ENCODE measurements around the gene ZNF433. TPM values are rescaled to one million over a fixed set of nuclear protein-coding genes. Genes with fewer than 3 reads are reported as not detected.

Gene ZNF433
- 2.3 and 3.8 TPM in 2 replicates for total RNA-seq

DNA sequence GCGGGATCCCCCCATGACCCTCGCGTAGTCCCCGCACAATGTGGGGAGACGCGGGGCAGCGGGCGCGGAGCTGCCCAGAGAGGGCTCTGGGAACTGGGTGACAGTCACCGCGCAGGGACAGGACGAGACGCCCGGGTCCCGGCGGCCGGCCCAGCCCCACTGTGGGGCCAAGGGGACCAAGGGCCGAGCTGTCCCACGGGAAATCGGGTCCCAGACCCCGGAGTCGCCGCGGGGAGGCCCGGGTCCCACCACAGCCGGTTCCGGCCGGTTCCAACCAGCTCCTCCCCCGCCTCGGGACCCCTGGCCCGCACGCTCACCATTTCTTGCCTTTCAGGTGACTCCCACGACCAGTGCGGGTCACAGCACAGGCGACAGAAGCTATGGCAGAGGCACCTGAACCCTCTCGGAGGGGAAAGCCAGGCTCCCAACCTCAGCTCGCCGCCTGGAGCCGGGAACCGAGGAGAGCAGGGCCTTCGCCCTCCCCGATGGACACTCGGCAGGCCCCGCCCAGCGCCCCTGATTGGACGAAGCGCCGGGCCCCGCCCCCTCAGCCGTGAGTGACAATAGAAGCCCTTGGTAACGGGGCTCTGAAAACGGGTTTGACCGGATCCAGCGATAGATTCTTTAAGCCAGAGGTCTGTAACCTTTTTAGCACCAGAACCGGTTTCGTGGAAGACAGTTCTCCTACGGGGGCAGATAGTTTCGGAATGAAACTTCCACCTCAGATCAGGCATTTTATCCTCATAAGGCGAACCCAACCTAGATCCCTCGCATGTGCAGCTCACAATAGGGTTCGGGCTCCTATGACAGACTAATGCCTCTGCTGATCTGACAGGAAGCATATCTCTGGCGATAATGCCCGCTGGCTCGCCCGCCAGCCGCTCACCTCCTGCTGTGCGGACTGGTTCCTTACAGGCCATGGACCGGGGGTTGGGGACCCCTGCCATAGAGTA is at the start of gene ZNF433:
TSS of gene ZNF433 (minus strand) at position 460 of the 953 bp plus-strand sequence. CDS start at position 320, 140 bp downstream.

DNA sequence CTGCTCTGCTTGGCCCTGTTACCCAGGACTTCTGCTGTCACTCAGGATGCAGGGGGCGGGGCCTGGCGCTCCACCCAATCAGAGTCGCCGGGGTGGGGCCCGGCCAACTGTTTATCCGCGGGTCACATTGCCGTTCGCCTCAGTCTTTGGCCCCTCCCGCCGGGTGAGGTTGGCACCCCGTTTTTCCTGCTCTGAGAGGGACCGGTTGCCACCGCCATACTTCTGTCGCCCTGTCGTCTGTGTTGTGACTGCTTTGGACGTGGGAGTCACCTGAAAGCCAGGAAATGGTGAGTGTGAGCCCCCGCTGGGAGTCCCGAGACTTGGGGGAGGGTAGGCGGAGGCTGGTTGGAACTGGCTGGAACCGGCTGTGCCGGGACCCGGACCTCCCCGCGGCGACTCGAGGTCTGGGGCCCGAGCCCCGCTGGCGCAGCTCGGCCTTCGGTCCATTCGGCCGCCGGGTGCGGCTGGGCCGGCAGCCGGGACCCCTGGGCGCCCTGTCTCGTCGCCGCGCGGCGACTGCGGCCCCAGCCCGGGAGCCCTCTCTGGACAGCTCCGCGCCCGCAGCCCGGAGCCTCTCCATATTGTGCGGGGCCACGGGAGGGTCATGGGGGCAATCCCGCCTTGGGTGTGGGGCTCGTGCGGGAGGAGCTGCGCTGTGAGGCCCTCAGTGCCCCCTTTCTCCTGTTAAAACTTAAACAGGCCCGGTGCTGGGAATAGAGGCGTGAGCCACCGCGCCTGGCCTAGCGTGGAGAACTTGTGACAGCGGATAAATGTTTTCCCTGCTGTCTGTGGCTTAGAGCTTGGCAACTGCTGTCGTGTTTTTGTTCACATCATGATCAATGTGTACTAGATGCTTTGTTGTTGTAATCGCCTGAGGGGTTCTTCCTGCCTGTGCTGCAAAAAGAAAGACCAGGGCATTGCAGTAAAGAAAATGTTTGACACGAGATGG is 29.4 kb upstream of the ZNF433 start, which contains the start of gene ZNF844:
TSS of gene ZNF844 (plus strand) at position 142 of the 949 bp plus-strand sequence. CDS start at position 285, 143 bp downstream.

GRCh38 chr19:12052497-12053169 is 17.2 kb upstream of the ZNF433 start, which contains the start of gene ZNF878:
ZNF878 (minus strand) TSS chr19:12052961; CDS start chr19:12052801, 160 bp downstream.

DNA sequence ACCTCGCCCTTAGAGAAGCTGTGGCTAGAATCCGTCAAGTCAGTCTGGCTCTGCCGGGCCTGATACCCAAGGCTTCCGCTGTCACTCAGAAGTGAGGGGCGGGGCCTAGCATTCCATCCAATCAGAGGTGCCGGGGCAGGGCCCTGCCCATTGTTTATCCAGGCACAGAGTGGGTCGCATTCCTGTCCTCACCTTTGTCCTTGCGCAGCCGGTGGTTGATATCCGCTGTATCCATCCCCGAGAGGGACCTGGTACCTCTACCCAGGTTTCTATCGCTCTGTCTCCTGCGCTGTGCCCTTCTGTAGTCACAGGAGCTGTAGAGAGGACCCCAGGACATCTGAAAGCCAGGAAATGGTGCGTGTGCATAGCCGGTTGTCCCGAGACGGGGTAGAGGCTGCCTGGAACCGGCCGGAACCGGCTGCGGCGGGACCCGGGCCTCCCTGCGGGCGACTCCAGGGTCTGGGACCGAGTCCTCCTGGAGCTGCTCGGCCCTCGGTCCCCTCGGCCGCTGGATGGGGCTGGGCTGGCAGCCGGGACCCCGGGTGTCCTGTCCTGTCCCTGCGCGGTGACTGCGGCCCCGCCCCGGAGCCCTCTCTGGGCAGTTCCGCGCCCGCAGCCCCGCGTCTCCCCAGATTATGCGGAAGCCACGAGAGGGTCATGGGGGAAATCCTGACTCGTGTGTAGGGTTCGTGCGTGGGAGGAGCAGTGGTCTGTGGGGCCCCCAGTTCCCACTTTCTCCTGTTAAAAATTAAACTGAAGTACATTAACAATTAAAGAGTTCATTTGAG is 70.4 kb downstream of the ZNF433 start, which contains the start of gene ZNF763:
TSS of gene ZNF763 (plus strand) at position 183 of the 788 bp plus-strand sequence. CDS start at position 352, 169 bp downstream.

Other genes starting within 250 kb of the ZNF433 start
- 0.58 TPM in 1 of 2 replicates, not detected in the other for gene ZNF491, start 237.2 kb downstream of the ZNF433 start, total RNA-seq
- 2.7 and 4.8 TPM in 2 replicates for gene ZNF440, start 221.4 kb downstream of the ZNF433 start, total RNA-seq
- 0.34 and 2.1 TPM in 2 replicates for gene ZNF439, start 187.0 kb downstream of the ZNF433 start, total RNA-seq
- 3.4 and 5.8 TPM in 2 replicates for gene ZNF69, start 147.9 kb downstream of the ZNF433 start, total RNA-seq
- 3.1 and 4.9 TPM in 2 replicates for gene ZNF700, start 110.6 kb downstream of the ZNF433 start, total RNA-seq
- gene ZNF763, start 70.6 kb downstream of the ZNF433 start, total RNA-seq, result 0.85 and 1.6 TPM in 2 replicates
- not detected in 2 replicates for gene ZNF878, start 17.3 kb upstream of the ZNF433 start, total RNA-seq
- 3.7 and 5.4 TPM in 2 replicates for gene ZNF844, start 29.1 kb upstream of the ZNF433 start, total RNA-seq
- gene ZNF20, start 104.7 kb upstream of the ZNF433 start, total RNA-seq, result 3.3 and 12.5 TPM in 2 replicates
- gene ZNF625, start 121.1 kb upstream of the ZNF433 start, total RNA-seq, result 0.26 and 5.8 TPM in 2 replicates
- gene ZNF136, start 127.4 kb upstream of the ZNF433 start, total RNA-seq, result 4.6 and 6.6 TPM in 2 replicates

All from pericardium fibroblast (primary cell).